WTC11 (cell line): ENCODE measurements around the gene TFDP1. TPM values are rescaled to one million over a fixed set of nuclear protein-coding genes. Genes with fewer than 3 reads are reported as not detected.
A peak's percentile ranks its signal among the peaks of the same experiment; 100 is the strongest.

ENCODE experiments used
- ATAC-seq: fragments of 200-7000 bp; cut with Tn5 transposase; 2 replicates; pipeline ENCODE4 v1.10.0; 2021; ENCODE audit warnings: mild to moderate bottlenecking, moderate library complexity
- CTCF ChIA-PET: fragments of 300-600 bp; sonication (Branson Sonifier 250); formaldehyde crosslinking; loops from one replicate; lab custom pipeline; 2021; ENCODE audit warnings: antibody characterized with exemption; lab: Charles Lee
- POLR2A ChIA-PET: fragments of 350-600 bp; sonication (Branson Sonifier 250); formaldehyde crosslinking; loops from one replicate; lab custom pipeline; 2021; ENCODE audit warnings: antibody characterized with exemption; lab: Charles Lee
- DNase-seq: peaks from one replicate; pipeline ENCODE4 v3.0.0; 2021; ENCODE audit warnings: low spot score
- H3K27ac Mint-ChIP-seq: 2 replicates; pipeline ENCODE4 v1.8.0; 2021; ENCODE audit warnings: mixed read lengths
- H3K27me3 Mint-ChIP-seq: 2 replicates; pipeline ENCODE4 v1.8.0; 2021; ENCODE audit warnings: low read depth, mild to moderate bottlenecking, moderate library complexity, mixed read lengths
- H3K36me3 Mint-ChIP-seq: 2 replicates; pipeline ENCODE4 v1.8.0; 2021; ENCODE audit warnings: mixed read lengths
- H3K4me1 Mint-ChIP-seq: 2 replicates; pipeline ENCODE4 v1.8.0; 2022; ENCODE audit warnings: mixed read lengths
- H3K4me3 Mint-ChIP-seq: 2 replicates; pipeline ENCODE4 v1.8.0; 2021; ENCODE audit warnings: mild to moderate bottlenecking, moderate library complexity, mixed read lengths
- H3K9me3 Mint-ChIP-seq: 2 replicates; pipeline ENCODE4 v1.8.0; 2021; ENCODE audit warnings: mixed read lengths
- CREB1 ChIP-seq: sonication (generic); formaldehyde crosslinking; IDR thresholded peaks from 2 replicates; pipeline ENCODE4 v1.8.0; 2023; ENCODE audit warnings: mild to moderate bottlenecking, missing genetic modification reagents
- ELF4 ChIP-seq: sonication (generic); formaldehyde crosslinking; IDR thresholded peaks from 2 replicates; pipeline ENCODE4 v1.8.1; 2022; ENCODE audit warnings: low read depth, mild to moderate bottlenecking, moderate library complexity, missing genetic modification reagents
- ETV6 ChIP-seq: sonication (generic); formaldehyde crosslinking; IDR thresholded peaks from 2 replicates; pipeline ENCODE4 v1.8.1; 2022; ENCODE audit warnings: mild to moderate bottlenecking, missing genetic modification reagents
- FOXJ3 ChIP-seq: sonication (generic); formaldehyde crosslinking; IDR thresholded peaks from 2 replicates; pipeline ENCODE4 v1.9.0; 2021; ENCODE audit warnings: missing genetic modification reagents, mild to moderate bottlenecking, borderline replicate concordance
- GABPB1 ChIP-seq: sonication (generic); formaldehyde crosslinking; IDR thresholded peaks from 2 replicates; pipeline ENCODE4 v1.8.1; 2023; ENCODE audit warnings: mild to moderate bottlenecking, missing genetic modification reagents
- MXD4 ChIP-seq: fragments of 250-450 bp; sonication (Bioruptor Pico); IDR thresholded peaks from 2 replicates; pipeline ENCODE4 v1.8.0; 2021; ENCODE audit warnings: mild to moderate bottlenecking, moderate library complexity, borderline replicate concordance
- MYBL2 ChIP-seq: sonication (generic); formaldehyde crosslinking; IDR thresholded peaks from 2 replicates; pipeline ENCODE4 v1.8.1; 2023; ENCODE audit warnings: mild to moderate bottlenecking, moderate library complexity, missing genetic modification reagents
- NR2C2 ChIP-seq: sonication (generic); formaldehyde crosslinking; IDR thresholded peaks from 2 replicates; pipeline ENCODE4 v1.8.0; 2022; ENCODE audit warnings: mild to moderate bottlenecking, missing genetic modification reagents
- OVOL2 ChIP-seq: fragments of 250-450 bp; sonication (Bioruptor Pico); IDR thresholded peaks from 2 replicates; pipeline ENCODE4 v1.9.0; 2021; ENCODE audit warnings: mild to moderate bottlenecking, borderline replicate concordance
- PRRX2 ChIP-seq: fragments of 250-450 bp; sonication (Bioruptor Pico); IDR thresholded peaks from 2 replicates; pipeline ENCODE4 v1.8.0; 2021; ENCODE audit warnings: mild to moderate bottlenecking
- SMAD4 ChIP-seq: sonication (generic); formaldehyde crosslinking; IDR thresholded peaks from 2 replicates; pipeline ENCODE4 v1.8.0; 2022; ENCODE audit warnings: mild to moderate bottlenecking, missing genetic modification reagents
- TCF7 ChIP-seq: sonication (generic); formaldehyde crosslinking; IDR thresholded peaks from 2 replicates; pipeline ENCODE4 v1.8.0; 2022; ENCODE audit warnings: mild to moderate bottlenecking, low read depth, missing genetic modification reagents, moderate library complexity
- ZNF121 ChIP-seq: sonication (generic); formaldehyde crosslinking; IDR thresholded peaks from 2 replicates; pipeline ENCODE4 v1.8.0; 2023; ENCODE audit warnings: missing genetic modification reagents
- ZNF396 ChIP-seq: fragments of 250-450 bp; sonication (Bioruptor Pico); IDR thresholded peaks from 2 replicates; pipeline ENCODE4 v1.8.0; 2021; ENCODE audit warnings: mild to moderate bottlenecking, moderate library complexity, borderline replicate concordance
- ZNF671 ChIP-seq: fragments of 250-450 bp; sonication (Bioruptor Pico); IDR thresholded peaks from 2 replicates; pipeline ENCODE4 v1.8.0; 2021; ENCODE audit warnings: mild to moderate bottlenecking
- total RNA-seq: library from RNA; stranded (reverse); gene quantifications from 3 replicates; pipeline ENCODE4 v1.2.3, GENCODE V29; 2021
- TF ChIP-seq, protein P1 (sequence below): sonication (generic); formaldehyde crosslinking; IDR thresholded peaks from 2 replicates; pipeline ENCODE4 v1.8.1; 2023; ENCODE audit warnings: mild to moderate bottlenecking, missing genetic modification reagents, moderate library complexity
- TF ChIP-seq, protein P2 (sequence below): fragments of 250-450 bp; sonication (Bioruptor Pico); IDR thresholded peaks from 2 replicates; pipeline ENCODE4 v1.9.0; 2021; ENCODE audit warnings: mild to moderate bottlenecking
- TF ChIP-seq, protein P3 (sequence below): fragments of 250-450 bp; sonication (Bioruptor Pico); IDR thresholded peaks from 2 replicates; pipeline ENCODE4 v1.9.0; 2021; ENCODE audit warnings: mild to moderate bottlenecking
- TF ChIP-seq, protein P4 (sequence below): sonication (generic); formaldehyde crosslinking; conservative IDR thresholded peaks from 2 replicates; pipeline ENCODE4 v1.8.1; 2023; ENCODE audit warnings: mild to moderate bottlenecking, low read depth, missing genetic modification reagents, moderate library complexity
- TF ChIP-seq, protein P5 (sequence below): sonication (generic); formaldehyde crosslinking; IDR thresholded peaks from 2 replicates; pipeline ENCODE4 v1.8.1; 2022; ENCODE audit warnings: low read depth, missing genetic modification reagents, borderline replicate concordance
- TF ChIP-seq, protein P6 (sequence below): sonication (generic); formaldehyde crosslinking; IDR thresholded peaks from 2 replicates; pipeline ENCODE4 v1.8.0; 2023; ENCODE audit warnings: missing genetic modification reagents
- TF ChIP-seq, protein P7 (sequence below): sonication (generic); formaldehyde crosslinking; IDR thresholded peaks from 2 replicates; pipeline ENCODE4 v1.8.0; 2022; ENCODE audit warnings: mild to moderate bottlenecking, missing genetic modification reagents

Gene TFDP1
- total RNA-seq, 1 experiment from 2014 or later, result 61.2 TPM

DNA sequence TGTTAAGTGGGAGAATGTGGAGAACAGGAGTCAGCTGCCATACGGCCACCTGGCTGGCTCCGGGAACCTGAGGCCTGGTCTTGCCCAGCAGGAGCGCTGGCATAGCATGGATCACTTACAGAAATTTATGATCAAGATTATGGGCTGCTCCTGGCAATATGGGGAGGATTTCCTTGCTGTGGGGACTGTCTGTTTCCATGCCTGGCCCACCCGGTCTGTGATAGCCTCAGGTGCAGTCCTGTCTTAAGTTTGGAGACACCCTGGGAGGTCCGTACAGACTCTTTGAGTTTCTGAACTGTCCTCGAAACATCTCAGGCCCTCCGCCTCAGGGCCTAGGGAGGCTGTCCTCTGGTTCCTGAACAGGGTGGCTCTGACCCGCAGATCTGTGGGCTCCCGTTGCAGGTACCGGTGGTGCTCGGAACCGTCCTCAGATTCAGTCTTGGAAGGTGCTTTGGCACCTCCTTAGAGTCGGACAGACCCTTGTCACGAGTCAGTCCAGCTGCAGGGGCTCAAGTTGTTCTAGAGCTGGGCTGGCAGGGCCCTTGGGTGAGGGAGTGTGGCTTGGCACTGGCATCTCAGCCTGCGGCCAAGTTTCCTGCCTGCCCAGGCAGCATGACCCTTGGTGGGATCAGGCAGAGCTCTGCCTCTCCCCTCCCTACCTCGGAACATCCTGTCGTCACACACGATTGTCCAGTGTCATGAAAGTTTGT is 4.9 kb downstream of the TFDP1 start (continued):
- TF ChIP-seq, protein P1, sequence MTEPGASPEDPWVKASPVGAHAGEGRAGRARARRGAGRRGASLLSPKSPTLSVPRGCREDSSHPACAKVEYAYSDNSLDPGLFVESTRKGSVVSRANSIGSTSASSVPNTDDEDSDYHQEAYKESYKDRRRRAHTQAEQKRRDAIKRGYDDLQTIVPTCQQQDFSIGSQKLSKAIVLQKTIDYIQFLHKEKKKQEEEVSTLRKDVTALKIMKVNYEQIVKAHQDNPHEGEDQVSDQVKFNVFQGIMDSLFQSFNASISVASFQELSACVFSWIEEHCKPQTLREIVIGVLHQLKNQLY, result no peak
- no peak for TF ChIP-seq MYBL2
- TF ChIP-seq, protein P2, sequence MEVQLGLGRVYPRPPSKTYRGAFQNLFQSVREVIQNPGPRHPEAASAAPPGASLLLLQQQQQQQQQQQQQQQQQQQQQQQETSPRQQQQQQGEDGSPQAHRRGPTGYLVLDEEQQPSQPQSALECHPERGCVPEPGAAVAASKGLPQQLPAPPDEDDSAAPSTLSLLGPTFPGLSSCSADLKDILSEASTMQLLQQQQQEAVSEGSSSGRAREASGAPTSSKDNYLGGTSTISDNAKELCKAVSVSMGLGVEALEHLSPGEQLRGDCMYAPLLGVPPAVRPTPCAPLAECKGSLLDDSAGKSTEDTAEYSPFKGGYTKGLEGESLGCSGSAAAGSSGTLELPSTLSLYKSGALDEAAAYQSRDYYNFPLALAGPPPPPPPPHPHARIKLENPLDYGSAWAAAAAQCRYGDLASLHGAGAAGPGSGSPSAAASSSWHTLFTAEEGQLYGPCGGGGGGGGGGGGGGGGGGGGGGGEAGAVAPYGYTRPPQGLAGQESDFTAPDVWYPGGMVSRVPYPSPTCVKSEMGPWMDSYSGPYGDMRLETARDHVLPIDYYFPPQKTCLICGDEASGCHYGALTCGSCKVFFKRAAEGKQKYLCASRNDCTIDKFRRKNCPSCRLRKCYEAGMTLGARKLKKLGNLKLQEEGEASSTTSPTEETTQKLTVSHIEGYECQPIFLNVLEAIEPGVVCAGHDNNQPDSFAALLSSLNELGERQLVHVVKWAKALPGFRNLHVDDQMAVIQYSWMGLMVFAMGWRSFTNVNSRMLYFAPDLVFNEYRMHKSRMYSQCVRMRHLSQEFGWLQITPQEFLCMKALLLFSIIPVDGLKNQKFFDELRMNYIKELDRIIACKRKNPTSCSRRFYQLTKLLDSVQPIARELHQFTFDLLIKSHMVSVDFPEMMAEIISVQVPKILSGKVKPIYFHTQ (CRISPR knock-in tag), result no peak
- TF ChIP-seq, protein P3, sequence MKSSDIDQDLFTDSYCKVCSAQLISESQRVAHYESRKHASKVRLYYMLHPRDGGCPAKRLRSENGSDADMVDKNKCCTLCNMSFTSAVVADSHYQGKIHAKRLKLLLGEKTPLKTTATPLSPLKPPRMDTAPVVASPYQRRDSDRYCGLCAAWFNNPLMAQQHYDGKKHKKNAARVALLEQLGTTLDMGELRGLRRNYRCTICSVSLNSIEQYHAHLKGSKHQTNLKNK, result no peak

DNA sequence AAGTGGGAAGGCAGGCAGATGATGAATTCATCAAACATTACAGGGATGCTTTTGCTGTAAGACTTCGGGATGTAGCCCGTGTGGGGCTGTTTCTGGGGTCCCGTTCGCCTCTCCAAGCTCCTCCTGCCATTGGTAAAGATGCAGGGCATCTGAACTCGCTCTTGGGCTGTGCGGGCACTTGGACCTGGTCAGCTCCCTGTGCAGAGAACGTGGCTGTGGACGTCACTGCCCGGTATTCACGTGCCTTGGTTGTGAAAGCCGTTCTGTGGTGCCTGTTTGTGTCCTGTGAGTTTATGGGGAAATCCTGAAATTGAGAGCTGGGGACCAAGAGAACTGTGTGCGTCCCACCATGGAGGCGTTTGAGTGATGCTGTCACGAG is 5.4 kb downstream of the TFDP1 start:
- no peaks in the 10 kb centered on the region for H3K27me3 Mint-ChIP-seq
- ChIA-PET CTCF (interaction anchor here (0.9 to 1.8 kb wide), 3 partner anchors 28 to 59 kb away, joined by 3 to 6 read pairs (median 4); no protein-coding TSS in a partner anchor), POLR2A (no interaction called here)
- TF ChIP-seq ZNF121 (CRISPR knock-in tag) (no peak), PRRX2 (CRISPR knock-in tag) (no peak), NR2C2 (CRISPR knock-in tag) (no peak), OVOL2 (CRISPR knock-in tag) (no peak), GABPB1 (CRISPR knock-in tag) (no peak), ELF4 (CRISPR knock-in tag) (no peak), ETV6 (CRISPR knock-in tag) (no peak), MXD4 (no peak)
- TF ChIP-seq, protein P4, sequence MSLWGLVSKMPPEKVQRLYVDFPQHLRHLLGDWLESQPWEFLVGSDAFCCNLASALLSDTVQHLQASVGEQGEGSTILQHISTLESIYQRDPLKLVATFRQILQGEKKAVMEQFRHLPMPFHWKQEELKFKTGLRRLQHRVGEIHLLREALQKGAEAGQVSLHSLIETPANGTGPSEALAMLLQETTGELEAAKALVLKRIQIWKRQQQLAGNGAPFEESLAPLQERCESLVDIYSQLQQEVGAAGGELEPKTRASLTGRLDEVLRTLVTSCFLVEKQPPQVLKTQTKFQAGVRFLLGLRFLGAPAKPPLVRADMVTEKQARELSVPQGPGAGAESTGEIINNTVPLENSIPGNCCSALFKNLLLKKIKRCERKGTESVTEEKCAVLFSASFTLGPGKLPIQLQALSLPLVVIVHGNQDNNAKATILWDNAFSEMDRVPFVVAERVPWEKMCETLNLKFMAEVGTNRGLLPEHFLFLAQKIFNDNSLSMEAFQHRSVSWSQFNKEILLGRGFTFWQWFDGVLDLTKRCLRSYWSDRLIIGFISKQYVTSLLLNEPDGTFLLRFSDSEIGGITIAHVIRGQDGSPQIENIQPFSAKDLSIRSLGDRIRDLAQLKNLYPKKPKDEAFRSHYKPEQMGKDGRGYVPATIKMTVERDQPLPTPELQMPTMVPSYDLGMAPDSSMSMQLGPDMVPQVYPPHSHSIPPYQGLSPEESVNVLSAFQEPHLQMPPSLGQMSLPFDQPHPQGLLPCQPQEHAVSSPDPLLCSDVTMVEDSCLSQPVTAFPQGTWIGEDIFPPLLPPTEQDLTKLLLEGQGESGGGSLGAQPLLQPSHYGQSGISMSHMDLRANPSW (CRISPR knock-in tag), result no peak
- H3K36me3 Mint-ChIP-seq, result peaks cover 34% of the 10 kb centered on the region
- DNase-seq (no peak), ATAC-seq (no peak)
- peak overlapping the region; percentile 33; the same call in 1 of the 2 replicates for H3K27ac Mint-ChIP-seq
- no peak overlapping the region for H3K4me3 Mint-ChIP-seq
- no peaks in the 10 kb centered on the region for H3K9me3 Mint-ChIP-seq
- peaks cover 9% of the 10 kb centered on the region for H3K4me1 Mint-ChIP-seq

DNA sequence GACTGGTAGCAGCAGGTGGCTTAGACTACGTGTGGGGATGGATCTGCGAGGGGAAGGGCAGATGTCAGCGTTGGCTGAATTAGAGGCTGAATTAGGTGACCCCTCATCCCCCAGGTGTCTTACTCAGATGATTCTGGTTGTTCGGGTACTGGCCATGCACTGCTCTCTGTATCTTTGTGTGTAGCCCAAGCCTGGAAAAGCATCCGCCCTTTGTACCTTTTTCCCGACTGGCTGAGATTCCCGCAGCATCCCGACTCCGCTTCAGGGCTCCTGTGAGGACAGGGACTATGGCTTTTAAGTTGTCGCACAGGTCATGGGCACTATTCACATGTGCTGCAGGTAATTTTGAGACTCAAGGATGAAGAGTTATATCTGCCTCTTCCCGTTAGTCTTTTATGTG is 7.2 kb downstream of the TFDP1 start:
- no peak overlapping the region for H3K27ac Mint-ChIP-seq
- H3K9me3 Mint-ChIP-seq, result no peaks in the 10 kb centered on the region
- H3K4me3 Mint-ChIP-seq, result no peak overlapping the region
- POLR2A ChIA-PET, result no interaction called here
- no peaks in the 10 kb centered on the region for H3K4me1 Mint-ChIP-seq
- no peaks in the 10 kb centered on the region for H3K27me3 Mint-ChIP-seq
- CTCF ChIA-PET, result no interaction called here
- peaks cover 40% of the 10 kb centered on the region for H3K36me3 Mint-ChIP-seq
- DNase-seq (no peak), ATAC-seq (no peak)
- TF ChIP-seq ZNF671 (CRISPR knock-in tag) (no peak), SMAD4 (CRISPR knock-in tag) (no peak), FOXJ3 (no peak), ZNF396 (no peak), TCF7 (CRISPR knock-in tag) (no peak), CREB1 (no peak)
- TF ChIP-seq, protein P5, sequence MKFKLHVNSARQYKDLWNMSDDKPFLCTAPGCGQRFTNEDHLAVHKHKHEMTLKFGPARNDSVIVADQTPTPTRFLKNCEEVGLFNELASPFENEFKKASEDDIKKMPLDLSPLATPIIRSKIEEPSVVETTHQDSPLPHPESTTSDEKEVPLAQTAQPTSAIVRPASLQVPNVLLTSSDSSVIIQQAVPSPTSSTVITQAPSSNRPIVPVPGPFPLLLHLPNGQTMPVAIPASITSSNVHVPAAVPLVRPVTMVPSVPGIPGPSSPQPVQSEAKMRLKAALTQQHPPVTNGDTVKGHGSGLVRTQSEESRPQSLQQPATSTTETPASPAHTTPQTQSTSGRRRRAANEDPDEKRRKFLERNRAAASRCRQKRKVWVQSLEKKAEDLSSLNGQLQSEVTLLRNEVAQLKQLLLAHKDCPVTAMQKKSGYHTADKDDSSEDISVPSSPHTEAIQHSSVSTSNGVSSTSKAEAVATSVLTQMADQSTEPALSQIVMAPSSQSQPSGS (CRISPR knock-in tag), result no peak
- TF ChIP-seq, protein P6, sequence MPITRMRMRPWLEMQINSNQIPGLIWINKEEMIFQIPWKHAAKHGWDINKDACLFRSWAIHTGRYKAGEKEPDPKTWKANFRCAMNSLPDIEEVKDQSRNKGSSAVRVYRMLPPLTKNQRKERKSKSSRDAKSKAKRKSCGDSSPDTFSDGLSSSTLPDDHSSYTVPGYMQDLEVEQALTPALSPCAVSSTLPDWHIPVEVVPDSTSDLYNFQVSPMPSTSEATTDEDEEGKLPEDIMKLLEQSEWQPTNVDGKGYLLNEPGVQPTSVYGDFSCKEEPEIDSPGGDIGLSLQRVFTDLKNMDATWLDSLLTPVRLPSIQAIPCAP (CRISPR knock-in tag), result no peak
- TF ChIP-seq, protein P7, sequence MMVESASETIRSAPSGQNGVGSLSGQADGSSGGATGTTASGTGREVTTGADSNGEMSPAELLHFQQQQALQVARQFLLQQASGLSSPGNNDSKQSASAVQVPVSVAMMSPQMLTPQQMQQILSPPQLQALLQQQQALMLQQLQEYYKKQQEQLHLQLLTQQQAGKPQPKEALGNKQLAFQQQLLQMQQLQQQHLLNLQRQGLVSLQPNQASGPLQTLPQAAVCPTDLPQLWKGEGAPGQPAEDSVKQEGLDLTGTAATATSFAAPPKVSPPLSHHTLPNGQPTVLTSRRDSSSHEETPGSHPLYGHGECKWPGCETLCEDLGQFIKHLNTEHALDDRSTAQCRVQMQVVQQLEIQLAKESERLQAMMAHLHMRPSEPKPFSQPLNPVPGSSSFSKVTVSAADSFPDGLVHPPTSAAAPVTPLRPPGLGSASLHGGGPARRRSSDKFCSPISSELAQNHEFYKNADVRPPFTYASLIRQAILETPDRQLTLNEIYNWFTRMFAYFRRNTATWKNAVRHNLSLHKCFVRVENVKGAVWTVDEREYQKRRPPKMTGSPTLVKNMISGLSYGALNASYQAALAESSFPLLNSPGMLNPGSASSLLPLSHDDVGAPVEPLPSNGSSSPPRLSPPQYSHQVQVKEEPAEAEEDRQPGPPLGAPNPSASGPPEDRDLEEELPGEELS (CRISPR knock-in tag), result no peak
